Endothelial cell (in vitro differentiated cells): Measurements from ENCODE around the gene CD47. TPM values are rescaled to one million over a fixed set of nuclear protein-coding genes. Genes with fewer than 3 reads are reported as not detected.

Experiments
- DNase-seq: peaks from one replicate; pipeline ENCODE4 v3.0.0; 2021; ENCODE audit warnings: low spot score
- H3K27ac Mint-ChIP-seq: one replicate; pipeline ENCODE4 v1.8.0; 2021; ENCODE audit warnings: mixed read lengths, inconsistent platforms; ENCODE audit not compliant: unreplicated experiment
- H3K27me3 Mint-ChIP-seq: one replicate; pipeline ENCODE4 v1.8.0; 2021; ENCODE audit warnings: mild to moderate bottlenecking, moderate library complexity, mixed read lengths, inconsistent platforms; ENCODE audit not compliant: unreplicated experiment
- H3K36me3 Mint-ChIP-seq: one replicate; pipeline ENCODE4 v1.8.0; 2021; ENCODE audit warnings: mild to moderate bottlenecking, low read depth, mixed read lengths, inconsistent platforms; ENCODE audit not compliant: unreplicated experiment
- H3K4me1 Mint-ChIP-seq: one replicate; pipeline ENCODE4 v1.8.0; 2021; ENCODE audit warnings: mild to moderate bottlenecking, mixed read lengths, inconsistent platforms; ENCODE audit not compliant: unreplicated experiment
- H3K4me3 Mint-ChIP-seq: one replicate; pipeline ENCODE4 v1.8.0; 2021; ENCODE audit warnings: mild to moderate bottlenecking, mixed read lengths, inconsistent platforms; ENCODE audit not compliant: unreplicated experiment
- H3K9me3 Mint-ChIP-seq: one replicate; pipeline ENCODE4 v1.8.0; 2021; ENCODE audit warnings: mixed read lengths, inconsistent platforms; ENCODE audit not compliant: unreplicated experiment
- total RNA-seq: library from RNA; stranded (reverse); fragmentation: NEBNext Ultra II Directional; extraction: Animal tissue kit (Norgen Biotek cat#: 25700); gene quantifications from one replicate; pipeline ENCODE4 v1.2.1, GENCODE V29; 2021; ENCODE audit not compliant: unreplicated experiment
- TF ChIP-seq, protein P1 (sequence below): fragments of 200-600 bp; sonication (generic); IDR thresholded peaks from one replicate; pipeline ENCODE4 v1.5.0; 2021; ENCODE audit warnings: antibody characterized with exemption; ENCODE audit not compliant: unreplicated experiment

The CD47 gene
- total RNA-seq, 1 donor from 2014 or later, result 89.6 TPM

DNA sequence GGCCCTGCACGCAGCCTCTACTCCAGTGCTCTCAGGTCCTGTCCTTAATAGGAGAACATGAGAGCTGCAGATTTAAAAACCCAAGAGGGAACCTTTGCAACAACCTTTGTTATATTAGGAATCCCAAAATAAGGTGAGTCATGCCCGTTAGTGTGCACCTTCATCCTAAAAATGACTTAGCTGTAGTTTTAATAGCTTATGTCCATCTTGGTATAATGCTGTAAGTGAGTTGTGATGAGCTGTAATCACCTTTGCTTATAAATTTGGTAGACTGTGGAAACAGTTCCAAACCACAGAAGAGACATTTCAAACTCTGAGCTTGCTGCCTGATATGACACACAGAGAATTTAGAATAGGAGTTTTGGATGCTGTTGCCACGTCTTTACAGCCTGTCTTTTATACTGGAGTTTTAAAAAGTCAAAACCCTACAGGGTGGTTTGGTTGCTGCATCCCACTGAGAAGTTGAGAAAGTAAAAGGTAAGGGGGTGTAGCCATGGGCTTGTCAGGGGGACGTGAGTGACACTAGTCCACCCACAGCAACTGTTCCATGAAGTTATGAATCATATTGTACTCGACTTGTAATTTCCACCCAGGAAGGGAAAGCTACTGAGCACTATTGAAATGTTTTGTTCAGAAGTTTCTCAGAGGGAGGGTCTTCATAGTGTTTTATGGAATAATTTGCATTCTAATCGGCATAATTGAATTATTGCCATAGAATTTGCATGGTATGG is 27.4 kb upstream of the CD47 start:
- H3K36me3 Mint-ChIP-seq, result peaks cover 1% of the 10 kb centered on the region
- peaks cover 6% of the 10 kb centered on the region for H3K27me3 Mint-ChIP-seq
- TF ChIP-seq, protein P1, sequence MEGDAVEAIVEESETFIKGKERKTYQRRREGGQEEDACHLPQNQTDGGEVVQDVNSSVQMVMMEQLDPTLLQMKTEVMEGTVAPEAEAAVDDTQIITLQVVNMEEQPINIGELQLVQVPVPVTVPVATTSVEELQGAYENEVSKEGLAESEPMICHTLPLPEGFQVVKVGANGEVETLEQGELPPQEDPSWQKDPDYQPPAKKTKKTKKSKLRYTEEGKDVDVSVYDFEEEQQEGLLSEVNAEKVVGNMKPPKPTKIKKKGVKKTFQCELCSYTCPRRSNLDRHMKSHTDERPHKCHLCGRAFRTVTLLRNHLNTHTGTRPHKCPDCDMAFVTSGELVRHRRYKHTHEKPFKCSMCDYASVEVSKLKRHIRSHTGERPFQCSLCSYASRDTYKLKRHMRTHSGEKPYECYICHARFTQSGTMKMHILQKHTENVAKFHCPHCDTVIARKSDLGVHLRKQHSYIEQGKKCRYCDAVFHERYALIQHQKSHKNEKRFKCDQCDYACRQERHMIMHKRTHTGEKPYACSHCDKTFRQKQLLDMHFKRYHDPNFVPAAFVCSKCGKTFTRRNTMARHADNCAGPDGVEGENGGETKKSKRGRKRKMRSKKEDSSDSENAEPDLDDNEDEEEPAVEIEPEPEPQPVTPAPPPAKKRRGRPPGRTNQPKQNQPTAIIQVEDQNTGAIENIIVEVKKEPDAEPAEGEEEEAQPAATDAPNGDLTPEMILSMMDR, result no peak
- no peak overlapping the region for H3K27ac Mint-ChIP-seq
- peaks cover 11% of the 10 kb centered on the region for H3K4me1 Mint-ChIP-seq
- DNase-seq, result no peak
- no peak overlapping the region for H3K4me3 Mint-ChIP-seq
- H3K9me3 Mint-ChIP-seq, result no peaks in the 10 kb centered on the region

DNA sequence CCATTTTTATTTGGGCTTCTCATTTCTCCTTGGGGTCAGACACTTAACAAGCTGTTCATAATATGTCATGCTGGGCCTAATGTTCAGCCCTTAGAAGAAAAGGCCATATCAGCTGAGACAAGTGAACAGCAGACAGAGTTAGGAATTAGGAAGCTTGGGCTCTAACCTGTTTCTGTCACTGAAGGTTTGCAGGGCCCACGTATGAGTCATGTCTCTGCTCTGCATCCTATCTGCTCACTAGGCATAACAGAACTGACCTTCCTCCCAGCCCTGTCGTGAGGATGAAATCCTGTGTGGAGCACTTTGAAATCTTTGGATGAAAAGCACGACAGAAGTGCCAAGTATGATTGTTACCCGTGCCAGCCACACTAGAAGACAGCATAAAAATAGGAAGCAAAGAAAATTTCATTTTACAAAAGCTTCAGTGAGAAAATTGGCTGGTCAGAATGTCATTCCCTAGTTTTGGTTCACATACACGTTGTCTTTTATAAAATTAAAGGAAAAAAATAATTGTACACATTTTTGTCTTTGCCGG is 26.5 kb upstream of the CD47 start:
- Mint-ChIP-seq H3K4me3 (no peak overlapping the region), H3K27ac (no peak overlapping the region), H3K36me3 (no peaks in the 10 kb centered on the region), H3K4me1 (peaks cover 6% of the 10 kb centered on the region), H3K9me3 (no peaks in the 10 kb centered on the region), H3K27me3 (peaks cover 6% of the 10 kb centered on the region)
- DNase-seq, result no peak
- TF ChIP-seq, protein P1, result no peak

DNA sequence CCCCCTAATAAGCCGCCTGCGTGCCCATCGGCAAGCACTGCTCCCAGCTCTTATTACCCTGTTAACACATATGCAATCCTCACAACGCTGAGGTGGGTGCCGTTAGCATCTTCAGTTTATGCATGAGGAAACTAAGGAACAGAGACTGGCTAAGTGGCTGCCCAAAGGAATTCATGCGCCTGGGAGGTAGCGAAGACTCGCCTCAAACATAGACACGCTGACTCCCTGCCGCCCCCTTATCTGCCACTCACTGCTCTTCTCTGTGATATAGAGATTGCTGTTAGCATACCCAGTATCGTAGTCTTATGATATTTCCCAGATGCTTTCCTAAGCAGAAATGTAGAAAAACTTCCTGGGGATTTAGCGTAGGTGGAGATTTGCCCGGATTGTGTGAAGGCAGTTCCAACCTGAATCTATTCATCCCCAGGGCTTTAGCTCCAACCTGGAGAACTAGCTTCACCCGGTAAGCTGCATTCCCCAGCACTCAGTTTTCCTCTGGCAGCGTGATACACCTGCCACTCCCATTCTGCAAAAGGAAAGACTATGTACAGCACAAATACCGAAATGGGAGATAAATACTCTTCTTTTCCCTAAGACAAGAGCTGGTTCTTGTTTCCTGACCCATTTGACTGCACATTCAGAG is 23.7 kb upstream of the CD47 start:
- Mint-ChIP-seq H3K4me1 (peaks cover 6% of the 10 kb centered on the region), H3K27ac (no peak overlapping the region), H3K9me3 (no peaks in the 10 kb centered on the region), H3K27me3 (peaks cover 6% of the 10 kb centered on the region), H3K4me3 (no peak overlapping the region), H3K36me3 (no peaks in the 10 kb centered on the region)
- TF ChIP-seq, protein P1, result no peak
- DNase-seq, result no peak

DNA sequence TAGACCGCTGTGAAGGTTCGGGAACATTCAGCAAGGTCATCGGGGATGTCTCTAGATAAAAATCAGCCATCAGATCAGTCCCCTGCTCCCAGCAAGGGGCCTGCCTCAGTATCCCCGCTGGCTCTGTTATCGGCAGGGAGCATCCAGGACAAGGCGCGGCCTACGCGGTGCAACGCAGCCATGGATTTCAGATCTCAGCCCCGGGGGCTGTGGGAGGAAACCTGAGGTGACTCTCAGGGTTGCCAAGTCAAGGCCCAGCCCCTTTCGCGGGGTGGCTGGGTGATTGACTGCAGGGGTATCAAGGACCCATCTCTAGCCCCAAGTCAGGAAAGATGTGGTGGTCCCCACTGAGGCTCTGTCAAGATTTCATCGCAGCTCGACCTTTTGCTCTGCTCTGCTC is 23.1 kb upstream of the CD47 start:
- Mint-ChIP-seq H3K27me3 (peaks cover 5% of the 10 kb centered on the region), H3K36me3 (no peaks in the 10 kb centered on the region), H3K4me1 (peaks cover 7% of the 10 kb centered on the region), H3K4me3 (no peak overlapping the region), H3K27ac (no peak overlapping the region), H3K9me3 (no peaks in the 10 kb centered on the region)
- no peak for DNase-seq
- TF ChIP-seq, protein P1, result no peak

DNA sequence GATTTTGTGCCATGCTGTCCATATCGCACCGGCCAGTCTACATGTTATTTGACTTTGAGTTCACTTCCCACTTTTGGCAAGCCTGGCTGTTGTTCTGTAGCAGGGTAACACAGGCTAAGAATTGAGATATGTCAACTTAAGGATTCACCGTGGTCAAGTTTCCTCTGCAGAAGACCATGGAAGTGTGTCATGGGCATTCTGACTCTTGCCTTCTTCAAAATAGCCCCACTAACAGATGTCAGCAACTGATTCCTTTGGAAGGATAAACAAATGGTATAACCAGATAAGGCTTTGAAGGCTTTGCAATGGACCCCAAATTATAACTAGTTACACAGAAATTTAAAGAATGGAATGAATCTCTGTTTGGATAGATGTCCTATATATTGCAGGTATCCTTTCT is 20.1 kb upstream of the CD47 start:
- H3K4me1 Mint-ChIP-seq, result peaks cover 24% of the 10 kb centered on the region
- peaks cover 3% of the 10 kb centered on the region for H3K27me3 Mint-ChIP-seq
- H3K27ac Mint-ChIP-seq, result no peak overlapping the region

More for the DNA sequence above, 20.1 kb upstream of the CD47 start:
- no peaks in the 10 kb centered on the region for H3K36me3 Mint-ChIP-seq
- TF ChIP-seq, protein P1, result no peak
- no peak overlapping the region for H3K4me3 Mint-ChIP-seq
- DNase-seq, result no peak
- H3K9me3 Mint-ChIP-seq, result no peaks in the 10 kb centered on the region
